ENCODE measurements around the gene HECW1. TPM values are rescaled to one million over a fixed set of nuclear protein-coding genes. Genes with fewer than 3 reads are reported as not detected.
A peak's percentile ranks its signal among the peaks of the same experiment; 100 is the strongest.

Gene HECW1
- total RNA-seq, 1 donor from 2014 or later, result 0.11 TPM

- Mint-ChIP-seq H3K4me1 (no peaks in the 10 kb centered on the region), H3K9me3 (no peaks in the 10 kb centered on the region), H3K27me3 (ENCODE audit: insufficient read depth, low read depth) (no peaks in the 10 kb centered on the region), H3K36me3 (no peaks in the 10 kb centered on the region), H3K27ac (no peak overlapping the region), H3K4me3 (no peak overlapping the region)
- no peak overlapping the region for H3K4me3 ChIP-seq
- H3K9me3 ChIP-seq (ENCODE audit: low read depth), result no peaks in the 10 kb centered on the region
- peaks cover 5% of the 10 kb centered on the region for H3F3A ChIP-seq (ENCODE audit: low read depth)
- no peaks in the 10 kb centered on the region for H3K36me3 ChIP-seq
- H3K9ac ChIP-seq, result no peak overlapping the region
- peak overlapping the region; percentile 81 for H2AFZ ChIP-seq (replicated peaks)
- H3K27me3 ChIP-seq, result no peaks in the 10 kb centered on the region
- H4K20me1 ChIP-seq (ENCODE audit: low read depth), result no peaks in the 10 kb centered on the region
- peak; percentile 29 for DNase-seq (ENCODE audit: low spot score)
- H3K4me1 ChIP-seq, result peaks cover 11% of the 10 kb centered on the region
- H3K27ac ChIP-seq, result peak overlapping the region; percentile 21
- H3K79me2 ChIP-seq (ENCODE audit: low read depth), result no peaks in the 10 kb centered on the region
- no peak for TF ChIP-seq EZH2 (IDR thresholded peaks at IDR 0.05)
- TF ChIP-seq CTCF (IDR thresholded peaks at IDR 0.05), result no peak
- no peak for TF ChIP-seq EZH2phosphoT487 (IDR thresholded peaks at IDR 0.05)
- H3K4me2 ChIP-seq, result peak overlapping the region; percentile 41
Measured at GRCh38 chr7:43085017-43085416, 27.4 kb upstream of the HECW1 start.

GRCh38 chr7:43085992-43086391 lies 26.5 kb upstream of the HECW1 start:
- Histone ChIP-seq H3K4me2 (no peak overlapping the region), H3K4me1 (peaks cover 11% of the 10 kb centered on the region), H3K9me3 (ENCODE audit: low read depth) (no peaks in the 10 kb centered on the region), H2AFZ (replicated peaks) (no peak overlapping the region), H3K27me3 (no peaks in the 10 kb centered on the region), H3K9ac (no peak overlapping the region), H3K27ac (no peak overlapping the region), H3K79me2 (ENCODE audit: low read depth) (no peaks in the 10 kb centered on the region), H4K20me1 (ENCODE audit: low read depth) (no peaks in the 10 kb centered on the region), H3K4me3 (no peak overlapping the region), H3F3A (ENCODE audit: low read depth) (peaks cover 5% of the 10 kb centered on the region), H3K36me3 (no peaks in the 10 kb centered on the region)
- Mint-ChIP-seq H3K36me3 (no peaks in the 10 kb centered on the region), H3K27me3 (ENCODE audit: insufficient read depth, low read depth) (no peaks in the 10 kb centered on the region), H3K4me3 (no peak overlapping the region), H3K9me3 (no peaks in the 10 kb centered on the region), H3K4me1 (no peaks in the 10 kb centered on the region), H3K27ac (no peak overlapping the region)
- no peak for DNase-seq (ENCODE audit: low spot score)
- TF ChIP-seq EZH2 (IDR thresholded peaks at IDR 0.05), result no peak
- no peak for TF ChIP-seq CTCF (IDR thresholded peaks at IDR 0.05)
- TF ChIP-seq EZH2phosphoT487 (IDR thresholded peaks at IDR 0.05), result no peak

GRCh38 chr7:43092819-43093218 lies 19.6 kb upstream of the HECW1 start:
- Mint-ChIP-seq H3K9me3 (no peaks in the 10 kb centered on the region), H3K27me3 (ENCODE audit: insufficient read depth, low read depth) (peaks cover 2% of the 10 kb centered on the region), H3K27ac (no peak overlapping the region), H3K4me3 (no peak overlapping the region), H3K36me3 (no peaks in the 10 kb centered on the region), H3K4me1 (no peaks in the 10 kb centered on the region)
- Histone ChIP-seq H4K20me1 (ENCODE audit: low read depth) (no peaks in the 10 kb centered on the region), H3K27me3 (no peaks in the 10 kb centered on the region), H2AFZ (replicated peaks) (no peak overlapping the region), H3K9me3 (ENCODE audit: low read depth) (no peaks in the 10 kb centered on the region), H3K4me2 (no peak overlapping the region), H3F3A (ENCODE audit: low read depth) (no peaks in the 10 kb centered on the region), H3K27ac (no peak overlapping the region), H3K79me2 (ENCODE audit: low read depth) (no peaks in the 10 kb centered on the region), H3K4me1 (no peaks in the 10 kb centered on the region), H3K4me3 (no peak overlapping the region), H3K36me3 (no peaks in the 10 kb centered on the region), H3K9ac (no peak overlapping the region)
- no peak for TF ChIP-seq EZH2phosphoT487 (IDR thresholded peaks at IDR 0.05)
- no peak for TF ChIP-seq EZH2 (IDR thresholded peaks at IDR 0.05)
- TF ChIP-seq CTCF (IDR thresholded peaks at IDR 0.05), result no peak
- DNase-seq (ENCODE audit: low spot score), result no peak

Measured in neural progenitor cell (in vitro differentiated cells).